ENCODE measurements around the gene FLNB. TPM values are rescaled to one million over a fixed set of nuclear protein-coding genes. Genes with fewer than 3 reads are reported as not detected.
"Not testable (repeated sequence)": the region's sequence is repeated elsewhere in the genome, so short reads cannot be mapped to it uniquely, and the experiment has no call there.

The FLNB gene
- total RNA-seq, 2 donors from 2014 or later: 96.9 to 139 TPM

DNA sequence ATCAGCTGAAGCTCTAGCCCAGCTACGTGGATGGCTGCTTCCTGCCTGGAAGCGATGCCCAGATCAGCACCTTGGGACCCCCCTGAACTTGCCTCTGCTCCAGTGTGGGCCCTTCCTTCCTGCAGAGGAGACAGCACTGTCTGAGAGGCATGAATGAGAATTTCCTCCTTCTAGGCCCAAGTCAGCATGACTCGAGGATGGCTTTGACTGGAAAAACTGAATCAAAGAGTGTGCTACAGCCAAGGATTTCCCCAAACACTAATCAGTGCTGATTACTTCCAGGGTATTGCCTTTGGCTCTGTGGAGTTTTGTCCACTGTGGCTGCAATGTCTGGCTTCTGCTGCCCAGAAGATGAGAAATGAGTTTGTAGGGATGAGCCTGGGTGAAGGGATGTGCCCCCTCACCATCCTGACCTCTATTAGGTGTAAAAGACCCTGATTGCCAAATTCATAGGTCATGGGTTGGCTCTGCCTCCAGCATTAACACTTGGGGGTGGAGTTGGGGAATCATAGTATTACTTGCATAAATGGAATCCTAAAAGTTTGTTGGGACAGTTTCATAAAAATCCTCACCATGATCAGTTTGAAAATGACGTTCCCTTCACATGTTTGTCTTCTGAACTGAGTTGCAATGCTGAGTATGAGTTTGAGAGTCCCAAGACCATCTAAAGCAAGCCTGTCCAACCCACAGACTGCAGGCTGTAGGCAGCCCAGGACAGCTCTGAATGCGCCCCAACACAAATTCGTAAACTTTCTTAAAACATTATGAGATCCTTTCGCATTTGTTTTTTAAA is 36.7 kb downstream of the FLNB start:
- Histone ChIP-seq H3K4me3 (no peak overlapping the region), H3K36me3 (no peaks in the 10 kb centered on the region), H3K27me3 (replicated peaks; ENCODE audit: insufficient read depth) (no peaks in the 10 kb centered on the region), H3K27ac (peak overlapping the region; percentile 3 to 46), H3K4me1 (ENCODE audit: control insufficient read depth in 1 of 2, low read depth in 2 of 2) (peaks cover 48 to 100% of the 10 kb centered on the region in 2 donors), H3K9me3 (no peaks in the 10 kb centered on the region)
- ATAC-seq (ENCODE audit: insufficient number of reproducible peaks, low FRiP score, low read depth) (no peak), DNase-seq (ENCODE audit: low spot score) (no peak)
- TF ChIP-seq, protein P1, sequence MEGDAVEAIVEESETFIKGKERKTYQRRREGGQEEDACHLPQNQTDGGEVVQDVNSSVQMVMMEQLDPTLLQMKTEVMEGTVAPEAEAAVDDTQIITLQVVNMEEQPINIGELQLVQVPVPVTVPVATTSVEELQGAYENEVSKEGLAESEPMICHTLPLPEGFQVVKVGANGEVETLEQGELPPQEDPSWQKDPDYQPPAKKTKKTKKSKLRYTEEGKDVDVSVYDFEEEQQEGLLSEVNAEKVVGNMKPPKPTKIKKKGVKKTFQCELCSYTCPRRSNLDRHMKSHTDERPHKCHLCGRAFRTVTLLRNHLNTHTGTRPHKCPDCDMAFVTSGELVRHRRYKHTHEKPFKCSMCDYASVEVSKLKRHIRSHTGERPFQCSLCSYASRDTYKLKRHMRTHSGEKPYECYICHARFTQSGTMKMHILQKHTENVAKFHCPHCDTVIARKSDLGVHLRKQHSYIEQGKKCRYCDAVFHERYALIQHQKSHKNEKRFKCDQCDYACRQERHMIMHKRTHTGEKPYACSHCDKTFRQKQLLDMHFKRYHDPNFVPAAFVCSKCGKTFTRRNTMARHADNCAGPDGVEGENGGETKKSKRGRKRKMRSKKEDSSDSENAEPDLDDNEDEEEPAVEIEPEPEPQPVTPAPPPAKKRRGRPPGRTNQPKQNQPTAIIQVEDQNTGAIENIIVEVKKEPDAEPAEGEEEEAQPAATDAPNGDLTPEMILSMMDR (IDR thresholded peaks at IDR 0.05): no peak

GRCh38 chr3:58047826-58048225 is 39.6 kb downstream of the FLNB start:
- DNase-seq (ENCODE audit: low spot score) (no peak), ATAC-seq (ENCODE audit: insufficient number of reproducible peaks, low FRiP score, low read depth) (no peak)
- Histone ChIP-seq H3K27me3 (replicated peaks; ENCODE audit: insufficient read depth) (no peaks in the 10 kb centered on the region), H3K4me1 (ENCODE audit: control insufficient read depth in 1 of 2, low read depth in 2 of 2) (peaks cover 53 to 99% of the 10 kb centered on the region in 2 donors), H3K27ac (peak overlapping the region; percentile 69 to 81), H3K4me3 (no peak overlapping the region), H3K36me3 (no peaks in the 10 kb centered on the region), H3K9me3 (no peaks in the 10 kb centered on the region)
- TF ChIP-seq, protein P1 (IDR thresholded peaks at IDR 0.05): no peak

DNA sequence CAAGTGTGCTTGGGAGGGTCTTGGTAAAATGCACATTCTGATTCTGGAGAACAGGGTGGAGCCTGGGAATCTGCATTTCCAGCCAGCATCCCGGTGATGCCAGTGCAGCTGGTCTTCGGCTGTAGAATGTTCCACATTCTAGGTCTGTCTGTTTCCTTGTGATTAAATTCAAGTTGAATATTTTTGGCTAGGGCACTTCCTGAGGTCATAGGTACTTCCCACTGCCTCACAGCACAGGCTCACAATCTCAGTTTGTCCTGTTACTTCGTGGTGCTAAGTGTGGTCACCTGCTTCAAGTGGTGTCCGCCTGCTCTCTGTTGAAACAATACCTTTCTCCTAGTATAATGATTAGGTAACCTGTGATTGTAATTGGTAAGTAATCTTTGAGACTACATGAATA is 40.1 kb downstream of the FLNB start:
- no peak overlapping the region for H3K4me3 ChIP-seq
- ATAC-seq (ENCODE audit: insufficient number of reproducible peaks, low FRiP score, low read depth): no peak
- H3K27me3 ChIP-seq (replicated peaks; ENCODE audit: insufficient read depth): no peaks in the 10 kb centered on the region
- TF ChIP-seq, protein P1 (IDR thresholded peaks at IDR 0.05): no peak
- peak overlapping the region; percentile 69 to 81 for H3K27ac ChIP-seq
- H3K36me3 ChIP-seq: no peaks in the 10 kb centered on the region
- peaks cover 54 to 99% of the 10 kb centered on the region in 2 donors for H3K4me1 ChIP-seq (ENCODE audit: control insufficient read depth in 1 of 2, low read depth in 2 of 2)
- no peaks in the 10 kb centered on the region for H3K9me3 ChIP-seq
- DNase-seq (ENCODE audit: low spot score): no peak

- peaks cover 52 to 99% of the 10 kb centered on the region in 2 donors for H3K4me1 ChIP-seq (ENCODE audit: control insufficient read depth in 1 of 2, low read depth in 2 of 2)
Observed at GRCh38 chr3:58049143-58049785, 41.0 kb downstream of the FLNB start.

DNA sequence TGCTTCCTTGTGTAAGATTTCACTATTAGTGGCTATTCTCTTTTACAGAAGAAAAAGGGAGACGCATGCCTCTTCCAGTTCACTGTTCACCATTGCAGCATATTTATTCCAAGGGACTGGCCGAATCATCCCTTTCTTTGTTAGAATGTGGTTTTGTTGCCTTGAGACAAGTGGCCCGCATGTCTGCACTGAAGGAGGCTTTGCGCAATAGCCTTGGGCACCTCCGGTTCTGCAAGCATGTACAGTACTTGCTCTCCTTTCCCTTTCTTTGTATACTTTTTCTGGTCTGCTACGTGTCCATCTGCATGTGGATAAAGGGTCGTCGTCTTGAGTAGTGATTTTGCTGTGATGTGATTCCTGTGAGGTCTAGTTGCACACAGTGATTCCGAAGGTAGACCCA is 43.0 kb downstream of the FLNB start:
- H3K4me1 ChIP-seq (ENCODE audit: control insufficient read depth in 1 of 2, low read depth in 2 of 2): peaks cover 42 to 82% of the 10 kb centered on the region in 2 donors
- no peaks in the 10 kb centered on the region for H3K36me3 ChIP-seq
- H3K4me3 ChIP-seq: no peak overlapping the region
- no peaks in the 10 kb centered on the region for H3K9me3 ChIP-seq
- H3K27ac ChIP-seq: peak overlapping the region; percentile 31 to 81
- TF ChIP-seq, protein P1 (IDR thresholded peaks at IDR 0.05): no peak
- ATAC-seq (ENCODE audit: insufficient number of reproducible peaks, low FRiP score, low read depth) (no peak), DNase-seq (ENCODE audit: low spot score) (no peak)
- H3K27me3 ChIP-seq (replicated peaks; ENCODE audit: insufficient read depth): no peaks in the 10 kb centered on the region

More at GRCh38 chr3:58049143-58049785, 41.0 kb downstream of the FLNB start:
- H3K4me3 ChIP-seq: peak overlapping the region; percentile 24
- H3K27ac ChIP-seq: peak overlapping the region; percentile 69 to 81
- ATAC-seq (ENCODE audit: insufficient number of reproducible peaks, low FRiP score, low read depth): no peak
- H3K36me3 ChIP-seq: no peaks in the 10 kb centered on the region
- no peaks in the 10 kb centered on the region for H3K27me3 ChIP-seq (replicated peaks; ENCODE audit: insufficient read depth)
- H3K9me3 ChIP-seq: no peaks in the 10 kb centered on the region
- DNase-seq (ENCODE audit: low spot score): no peak
- TF ChIP-seq, protein P1 (IDR thresholded peaks at IDR 0.05): no peak

DNA sequence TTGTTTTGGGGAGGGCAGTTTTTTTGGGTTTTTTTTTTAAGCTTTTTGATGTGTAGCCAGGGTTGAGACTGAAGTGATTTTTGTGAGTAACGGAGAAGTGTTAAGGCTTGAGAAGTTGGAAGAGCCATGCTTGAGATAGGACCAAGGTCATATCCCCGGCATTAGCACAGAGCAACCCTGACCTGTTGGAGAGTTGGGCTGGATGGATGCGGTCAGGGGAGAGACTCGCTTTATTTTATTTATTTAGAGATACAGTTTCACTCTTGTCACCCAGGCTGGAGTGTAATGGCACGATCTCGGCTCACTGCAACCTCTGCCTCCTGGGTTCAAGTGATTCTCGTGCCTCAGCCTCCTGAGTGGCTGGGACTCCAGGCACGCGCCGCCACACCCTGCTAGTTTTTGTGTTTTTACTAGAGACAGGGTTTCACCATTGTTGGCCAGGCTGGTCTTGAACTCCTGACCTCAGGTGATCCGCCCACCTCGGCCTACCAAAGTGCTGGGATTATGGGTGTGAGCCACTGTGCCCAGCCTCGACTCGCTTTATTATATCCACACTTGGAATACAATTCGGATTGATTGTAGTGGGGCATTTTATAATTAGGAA is 43.5 kb downstream of the FLNB start:
- not testable (repeated sequence) for DNase-seq (ENCODE audit: low spot score); H3K4me3 ChIP-seq; H3K9me3 ChIP-seq; H3K27me3 ChIP-seq (replicated peaks; ENCODE audit: insufficient read depth); H3K36me3 ChIP-seq; ATAC-seq (ENCODE audit: insufficient number of reproducible peaks, low FRiP score, low read depth)
- H3K4me1 ChIP-seq (ENCODE audit: control insufficient read depth in 1 of 2, low read depth in 2 of 2): peaks cover 39 to 82% of the 10 kb centered on the region in 2 donors
- peak overlapping the region; percentile 31 to 81 for H3K27ac ChIP-seq

Measured in thoracic aorta (tissue), 2 donors.